K562 (cell line): ENCODE measurements around the gene LRRC59. TPM values are rescaled to one million over a fixed set of nuclear protein-coding genes. Genes with fewer than 3 reads are reported as not detected.
A peak's percentile ranks its signal among the peaks of the same experiment; 100 is the strongest.

Experiments used
- ATAC-seq: fragments of 200-7000 bp; cut with Tn5 transposase; 3 replicates; pipeline ENCODE4 v1.9.1; 2020; ENCODE audit warnings: moderate library complexity
- BruUV-seq: library from RNA; stranded (reverse); fragments of 400-500 nt; replicated peaks from 2 replicates; lab custom pipeline; 2021; lab: Mats Ljungman, UMichigan
- CTCF ChIA-PET: fragments of 300-600 bp; formaldehyde crosslinking; extraction: SDS; loops from one replicate; lab custom pipeline; 2021; ENCODE audit warnings: low intra/inter-chr PET ratio; lab: Yijun Ruan, JAX
- POLR2A ChIA-PET: fragments of 300-600, 350-650 bp; sonication (Branson Sonifier 250); formaldehyde crosslinking; extraction: SDS; loops from one replicate; lab custom pipeline; 2021; ENCODE audit warnings: antibody characterized with exemption, inconsistent platforms; lab: Yijun Ruan, JAX
- DNase-seq, 4 experiments: peaks; one replicate each; pipeline versions ENCODE4 v3.0.0 to v3.0.0-alpha.2; 2011 to 2018; ENCODE audit warnings: low spot score in 3 of 4, mixed read lengths in 3 of 4; ENCODE audit errors: extremely low read depth in 1 of 4
- FAIRE-seq: peaks from 2 replicates; lab custom pipeline; 2011; peaks lifted over from hg19 to GRCh38; lab: Jason Lieb, UNC
- H2AFZ ChIP-seq: 2 replicates; pipeline ENCODE4 v1.6.0; 2011; ENCODE audit warnings: low read depth, low read length, control low read depth, inconsistent platforms
- H3K27ac ChIP-seq: fragments of 200-600 bp; 3 replicates; pipeline ENCODE4 v1.8.0; 2011; ENCODE audit warnings: low read depth, mild to moderate bottlenecking, control low read depth, inconsistent platforms, low read length, moderate library complexity, mixed read lengths; ENCODE audit errors: extremely low read depth
- H3K27me3 ChIP-seq, 2 experiments: fragments of 300-600 bp in 1 of 2; 2 replicates in 1 of 2; 3 replicates in 1 of 2; pipeline versions ENCODE4 v1.6.0 to v1.8.0; 2011; ENCODE audit warnings: inconsistent platforms in 2 of 2, low read length in 2 of 2, mild to moderate bottlenecking in 1 of 2, mixed read lengths in 1 of 2, moderate library complexity in 1 of 2; ENCODE audit not compliant: control insufficient read depth in 2 of 2, insufficient read depth in 2 of 2
- H3K36me3 ChIP-seq: fragments of 300-600 bp; 3 replicates; pipeline ENCODE4 v1.8.0; 2011; ENCODE audit warnings: mild to moderate bottlenecking, low read length, inconsistent platforms; ENCODE audit not compliant: control insufficient read depth, insufficient read depth
- H3K4me1 ChIP-seq, 2 experiments: fragments of 200-600 bp in 1 of 2; replicated peaks in 1 of 2; 2 replicates in 1 of 2; 3 replicates in 1 of 2; pipeline versions ENCODE4 v1.5.1 to v1.8.0; 2011; ENCODE audit warnings: inconsistent platforms in 2 of 2, low read length in 2 of 2, mild to moderate bottlenecking in 1 of 2, mixed read lengths in 1 of 2, moderate library complexity in 1 of 2; ENCODE audit not compliant: control insufficient read depth in 2 of 2, insufficient read depth in 2 of 2
- H3K4me2 ChIP-seq: 2 replicates; pipeline ENCODE4 v1.6.1; 2011; ENCODE audit warnings: low read length, control low read depth, inconsistent platforms, mixed read lengths; ENCODE audit not compliant: insufficient read depth
- H3K4me3 ChIP-seq: fragments of 200-600 bp; sonication (generic), shearing (Covaris generic); 2 replicates; pipeline ENCODE4 v1.5.1; 2016; ENCODE audit warnings: control low read depth, inconsistent platforms
- H3K79me2 ChIP-seq: fragments of 200-600 bp; 3 replicates; pipeline ENCODE4 v1.8.0; 2011; ENCODE audit warnings: low read length, inconsistent platforms; ENCODE audit not compliant: control insufficient read depth, insufficient read depth
- H3K9ac ChIP-seq, 2 experiments: 2 replicates each; pipeline versions ENCODE4 v1.6.0 to v1.6.1; 2011; ENCODE audit warnings: low read depth in 2 of 2, low read length in 2 of 2, control low read depth in 1 of 2, inconsistent platforms in 1 of 2, mild to moderate bottlenecking in 1 of 2, mixed read lengths in 1 of 2; ENCODE audit not compliant: insufficient read depth in 1 of 2
- H3K9me1 ChIP-seq: one replicate; pipeline ENCODE4 v1.6.0; 2011; ENCODE audit warnings: inconsistent platforms, mild to moderate bottlenecking, low read length, moderate library complexity; ENCODE audit not compliant: control insufficient read depth, insufficient read depth
- H3K9me3 ChIP-seq: replicated peaks from 2 replicates; pipeline ENCODE4 v1.5.1; 2011; ENCODE audit warnings: low read depth, low read length, inconsistent platforms; ENCODE audit not compliant: control insufficient read depth, insufficient read depth
- H4K20me1 ChIP-seq: replicated peaks from 2 replicates; pipeline ENCODE4 v1.6.1; 2011; ENCODE audit warnings: low read length, inconsistent platforms, mixed read lengths; ENCODE audit not compliant: control insufficient read depth, insufficient read depth
- CAMTA2 ChIP-seq: fragments of 250-450 bp; sonication (Bioruptor Pico); conservative IDR thresholded peaks from 2 replicates; pipeline ENCODE4 v1.5.1; 2022
- NBN ChIP-seq: fragments of 450-650 bp; IDR thresholded peaks from 2 replicates; pipeline ENCODE4 v1.6.1; 2016; ENCODE audit warnings: low read depth, mild to moderate bottlenecking
- POLR2A ChIP-seq: fragments of 450-650 bp; conservative IDR thresholded peaks from 2 replicates; pipeline ENCODE4 v1.6.1; 2016
- POU5F1 ChIP-seq: fragments of 150-350 bp; IDR thresholded peaks from 2 replicates; pipeline ENCODE4 v1.6.1; 2014; ENCODE audit warnings: borderline replicate concordance, low read length, low read depth, mild to moderate bottlenecking; ENCODE audit not compliant: partially characterized antibody
- TBP ChIP-seq: optimal IDR thresholded peaks from 2 replicates; pipeline ENCODE3; 2011; ENCODE audit warnings: low read depth, low read length, improper control_type of control experiment
- ZBTB11 ChIP-seq, 3 experiments: fragments of 200-800 bp in 1 of 3; fragments of 250-450 bp in 1 of 3; fragments of 450-650 bp in 1 of 3; sonication (Bioruptor Pico) in 1 of 3; sonication (Bioruptor generic) in 1 of 3; formaldehyde crosslinking in 1 of 3; IDR thresholded peaks; 2 replicates each; pipeline versions ENCODE4 v1.6.1 to v1.8.0; 2016 to 2022; ENCODE audit warnings: mild to moderate bottlenecking in 2 of 3, missing genetic modification characterization in 2 of 3, missing compliant biosample characterization in 1 of 3, moderate library complexity in 1 of 3
- ZNF583 ChIP-seq: fragments of 250-450 bp; sonication (Bioruptor Pico); IDR thresholded peaks from 2 replicates; pipeline ENCODE4 v1.4.0; 2020
- ZSCAN29 ChIP-seq: fragments of 450-650 bp; IDR thresholded peaks from 2 replicates; pipeline ENCODE4 v1.6.1; 2017
- WGBS: fragments of 100-300 bp; shearing (Covaris generic); methylation state at CpG from one replicate; pipeline ENCODE4 v1.1.6; 2016; ENCODE audit warnings: low coverage, mixed read lengths; ENCODE audit not compliant: insufficient coverage; ENCODE audit errors: missing lambda C conversion rate; 5-methylcytosine and 5-hydroxymethylcytosine counted together
- in situ Hi-C: fragments of 300-500 bp; cut with MboI; formaldehyde crosslinking; loops from 4 replicates; pipeline ENCODE4 v1.15.0; 2018; ENCODE audit warnings: inconsistent platforms, mixed read lengths
- intact Hi-C: fragments of 100-400 bp; cut with micrococcal nuclease; formaldehyde crosslinking; loops from 2 replicates; pipeline ENCODE4 v1.14.2; 2022
- polyA plus RNA-seq, 8 experiments: library from polyadenylated mRNA; depleted of rRNA in 4 of 8; stranded (reverse) in 5 of 8; unstranded in 3 of 8; fragments of >200 nt; fragmentation: Nextera tagmentation in 2 of 8; fragmentation: Illumina TruSeq in 1 of 8; extraction: Ambion mirVana in 2 of 8; extraction: Trizol in 1 of 8; gene quantifications; 2 replicates each; pipeline versions ENCODE4 v1.2.1 to v1.2.3, GENCODE V29; 2011 to 2014; ENCODE audit warnings: inconsistent platforms in 1 of 8, missing spikeins in 1 of 8
- total RNA-seq, 7 experiments: library from RNA; depleted of rRNA in 6 of 7; stranded (reverse); fragments of >200 nt in 6 of 7; fragmentation: Illumina TruSeq in 2 of 7; extraction: Trizol in 2 of 7; gene quantifications; 2 replicates each; pipeline versions ENCODE4 v1.2.1 to v1.2.3, GENCODE V29; 2011 to 2021; ENCODE audit warnings: low replicate concordance in 1 of 7
- TF ChIP-seq, protein P1 (sequence below): fragments of 450-650 bp; IDR thresholded peaks from 2 replicates; pipeline ENCODE4 v1.6.1; 2017; ENCODE audit warnings: antibody characterized with exemption
- TF ChIP-seq, protein P2 (sequence below), 2 experiments: fragments of 200-800 bp in 1 of 2; sonication (Bioruptor generic) in 1 of 2; sonication (generic) in 1 of 2; formaldehyde crosslinking in 1 of 2; IDR thresholded peaks in 1 of 2; conservative IDR thresholded peaks in 1 of 2; 2 replicates each; pipeline versions ENCODE4 v1.5.0 to v1.6.1; 2016 to 2020; ENCODE audit warnings: missing compliant biosample characterization in 1 of 2, missing genetic modification characterization in 1 of 2, missing genetic modification reagents in 1 of 2
- TF ChIP-seq, protein P3 (sequence below): fragments of 450-650 bp; IDR thresholded peaks from 2 replicates; pipeline ENCODE4 v1.6.1; 2016

The LRRC59 gene
- total and polyA plus RNA-seq, 9 of the 15 experiments (the other 6 are each of a cell fraction or from before 2014, with no cell fraction given), result 27.8 to 244 (median 154) TPM

DNA sequence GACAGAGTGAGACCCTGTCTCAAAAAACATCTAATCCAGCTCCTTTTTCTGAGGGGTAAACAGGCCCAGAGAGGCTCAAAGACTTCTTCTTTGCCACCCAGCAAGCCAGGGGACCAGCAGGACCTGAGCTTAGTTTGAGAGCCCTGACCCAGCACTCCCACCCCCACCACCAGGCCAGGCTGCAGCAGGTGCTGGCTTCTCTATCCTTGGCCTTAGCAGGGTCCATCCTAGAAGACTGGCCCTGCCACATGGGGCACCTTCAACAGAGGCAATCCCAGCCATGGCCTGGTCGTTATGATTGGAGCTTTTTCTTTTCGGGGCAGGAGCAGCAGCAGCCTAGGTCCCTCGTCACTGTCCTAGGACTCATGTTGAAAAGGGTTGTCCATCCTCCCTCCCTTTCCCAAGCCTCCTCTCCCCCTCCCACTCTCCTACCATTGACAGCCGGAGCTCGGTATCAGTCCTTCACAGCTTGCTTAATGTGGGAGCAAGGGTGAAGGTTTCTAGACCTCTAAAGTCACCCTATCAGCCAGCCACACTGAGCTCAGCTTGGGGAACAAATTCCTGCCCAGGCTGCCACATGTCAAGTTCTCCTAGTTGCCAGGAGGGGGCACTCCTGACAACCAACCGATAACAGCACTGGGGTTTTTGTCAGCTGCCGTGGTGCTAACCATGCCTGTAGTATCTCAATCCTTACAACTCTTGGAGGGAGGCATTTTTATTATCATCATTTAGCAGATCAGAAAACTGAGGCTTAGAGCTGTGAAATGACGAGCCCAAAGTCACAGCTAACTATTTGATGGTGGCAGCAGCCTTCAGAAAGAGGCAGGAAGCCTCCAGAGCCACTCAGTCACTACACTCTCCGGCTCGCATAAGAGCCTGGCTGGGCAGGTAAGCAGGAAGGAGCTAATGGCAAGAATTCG lies 35.5 kb downstream of the LRRC59 start:
- peak; percentile 89 for ATAC-seq
- Histone ChIP-seq H3K9me3 (no peaks in the 10 kb centered on the region), H3K4me3 (no peak overlapping the region), H3K9ac (peak overlapping the region; percentile 29 to 40; a peak in 2 of 4 replicates), H3K27me3 (no peaks in the 10 kb centered on the region), H2AFZ (peak overlapping the region; percentile 52; the same call in 1 of the 2 replicates), H3K9me1 (no peaks in the 10 kb centered on the region), H3K27ac (peak overlapping the region; percentile 62), H3K79me2 (no peaks in the 10 kb centered on the region; the same call in 2 of the 3 replicates), H3K36me3 (peaks cover 59% of the 10 kb centered on the region; the same call in 2 of the 3 replicates), H3K4me2 (peak overlapping the region; percentile 57), H4K20me1 (peaks cover 14% of the 10 kb centered on the region), H3K4me1 (peaks cover 17 to 33% of the 10 kb centered on the region in 2 experiments)
- no TSS peak for BruUV-seq
- peak; percentile 100 for FAIRE-seq
- in situ Hi-C loops (no loop called here), intact Hi-C loops (loop anchor here (1.0 kb wide), 1 partner anchor 117 kb away; no protein-coding TSS in a partner anchor)
- ChIA-PET CTCF (interaction anchor here (0.5 to 2.7 kb wide), 6 partner anchors 89 to 319 kb away, joined by 3 to 17 read pairs (median 4); no protein-coding TSS in a partner anchor), POLR2A (interaction anchor here (0.5 to 3.5 kb wide), 14 partner anchors 10 to 1714 kb away, joined by 3 to 22 read pairs (median 4); partner anchors contain the start of gene LRRC59)
- 16% methylated on average over 11 of the region's 11 CpGs for WGBS
- peak; percentile 86 to 95 (median 91) for DNase-seq
- 0 out of 6 replicates have a peak, but pooled peaks of 1 of the 3 experiments have one; percentile 46 for TF ChIP-seq ZBTB11 (CRISPR knock-in tag; IDR thresholded peaks at IDR 0.05)
- no peak for TF ChIP-seq POU5F1
- TF ChIP-seq, protein P1, sequence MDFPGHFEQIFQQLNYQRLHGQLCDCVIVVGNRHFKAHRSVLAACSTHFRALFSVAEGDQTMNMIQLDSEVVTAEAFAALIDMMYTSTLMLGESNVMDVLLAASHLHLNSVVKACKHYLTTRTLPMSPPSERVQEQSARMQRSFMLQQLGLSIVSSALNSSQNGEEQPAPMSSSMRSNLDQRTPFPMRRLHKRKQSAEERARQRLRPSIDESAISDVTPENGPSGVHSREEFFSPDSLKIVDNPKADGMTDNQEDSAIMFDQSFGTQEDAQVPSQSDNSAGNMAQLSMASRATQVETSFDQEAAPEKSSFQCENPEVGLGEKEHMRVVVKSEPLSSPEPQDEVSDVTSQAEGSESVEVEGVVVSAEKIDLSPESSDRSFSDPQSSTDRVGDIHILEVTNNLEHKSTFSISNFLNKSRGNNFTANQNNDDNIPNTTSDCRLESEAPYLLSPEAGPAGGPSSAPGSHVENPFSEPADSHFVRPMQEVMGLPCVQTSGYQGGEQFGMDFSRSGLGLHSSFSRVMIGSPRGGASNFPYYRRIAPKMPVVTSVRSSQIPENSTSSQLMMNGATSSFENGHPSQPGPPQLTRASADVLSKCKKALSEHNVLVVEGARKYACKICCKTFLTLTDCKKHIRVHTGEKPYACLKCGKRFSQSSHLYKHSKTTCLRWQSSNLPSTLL, result no peak
- peak; percentile 74; the same call in 1 of the 2 replicates for TF ChIP-seq NBN
- no peak for TF ChIP-seq TBP
- TF ChIP-seq, protein P2, sequence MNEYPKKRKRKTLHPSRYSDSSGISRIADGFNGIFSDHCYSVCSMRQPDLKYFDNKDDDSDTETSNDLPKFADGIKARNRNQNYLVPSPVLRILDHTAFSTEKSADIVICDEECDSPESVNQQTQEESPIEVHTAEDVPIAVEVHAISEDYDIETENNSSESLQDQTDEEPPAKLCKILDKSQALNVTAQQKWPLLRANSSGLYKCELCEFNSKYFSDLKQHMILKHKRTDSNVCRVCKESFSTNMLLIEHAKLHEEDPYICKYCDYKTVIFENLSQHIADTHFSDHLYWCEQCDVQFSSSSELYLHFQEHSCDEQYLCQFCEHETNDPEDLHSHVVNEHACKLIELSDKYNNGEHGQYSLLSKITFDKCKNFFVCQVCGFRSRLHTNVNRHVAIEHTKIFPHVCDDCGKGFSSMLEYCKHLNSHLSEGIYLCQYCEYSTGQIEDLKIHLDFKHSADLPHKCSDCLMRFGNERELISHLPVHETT (CRISPR knock-in tag; conservative IDR thresholded peaks at IDR 0.05 in 1 of 2, IDR thresholded peaks at IDR 0.05 in 1 of 2), result no peak
- TF ChIP-seq, protein P3, sequence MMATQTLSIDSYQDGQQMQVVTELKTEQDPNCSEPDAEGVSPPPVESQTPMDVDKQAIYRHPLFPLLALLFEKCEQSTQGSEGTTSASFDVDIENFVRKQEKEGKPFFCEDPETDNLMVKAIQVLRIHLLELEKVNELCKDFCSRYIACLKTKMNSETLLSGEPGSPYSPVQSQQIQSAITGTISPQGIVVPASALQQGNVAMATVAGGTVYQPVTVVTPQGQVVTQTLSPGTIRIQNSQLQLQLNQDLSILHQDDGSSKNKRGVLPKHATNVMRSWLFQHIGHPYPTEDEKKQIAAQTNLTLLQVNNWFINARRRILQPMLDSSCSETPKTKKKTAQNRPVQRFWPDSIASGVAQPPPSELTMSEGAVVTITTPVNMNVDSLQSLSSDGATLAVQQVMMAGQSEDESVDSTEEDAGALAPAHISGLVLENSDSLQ, result peak; percentile 83
- TF ChIP-seq ZNF583 (CRISPR knock-in tag), result no peak
- no peak for TF ChIP-seq CAMTA2 (CRISPR knock-in tag)
- TF ChIP-seq POLR2A, result 0 out of 2 replicates have a peak, but pooled peaks have one; percentile 36
- 0 out of 2 replicates have a peak, but pooled peaks have one; percentile 39 for TF ChIP-seq ZSCAN29
